Measurements from ENCODE around the gene EFNA2. TPM values are rescaled to one million over a fixed set of nuclear protein-coding genes. Genes with fewer than 3 reads are reported as not detected.
A peak's percentile ranks its signal among the peaks of the same experiment; 100 is the strongest.

The EFNA2 gene
- total RNA-seq, 2 experiments from 2014 or later: not detected

DNA sequence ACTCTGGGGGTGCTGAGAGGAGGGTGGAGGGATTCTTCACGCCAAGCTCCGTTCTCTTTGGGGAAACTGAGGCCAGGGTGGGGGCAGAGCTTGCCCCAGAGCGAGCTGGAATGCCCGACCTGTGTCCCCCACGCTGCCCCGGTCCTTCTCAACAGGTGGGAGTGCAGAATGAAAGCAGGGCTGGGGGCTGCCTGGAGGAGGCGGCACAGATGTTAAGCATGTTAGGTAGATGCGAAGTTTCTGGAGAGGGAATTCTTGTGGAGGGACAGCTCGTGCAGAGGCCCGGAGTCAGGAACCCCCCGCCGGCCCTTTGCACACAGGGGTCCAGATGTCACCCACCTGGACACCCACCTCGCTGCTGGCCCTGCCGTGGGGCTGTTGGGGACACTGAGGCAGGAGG lies 9.0 kb downstream of the EFNA2 start:
- POLR2A ChIA-PET: interaction anchor here (0.7 kb wide), 1 partner anchor 14 kb away, joined by 3 read pairs; no protein-coding TSS in a partner anchor
- TF ChIP-seq, protein P1, sequence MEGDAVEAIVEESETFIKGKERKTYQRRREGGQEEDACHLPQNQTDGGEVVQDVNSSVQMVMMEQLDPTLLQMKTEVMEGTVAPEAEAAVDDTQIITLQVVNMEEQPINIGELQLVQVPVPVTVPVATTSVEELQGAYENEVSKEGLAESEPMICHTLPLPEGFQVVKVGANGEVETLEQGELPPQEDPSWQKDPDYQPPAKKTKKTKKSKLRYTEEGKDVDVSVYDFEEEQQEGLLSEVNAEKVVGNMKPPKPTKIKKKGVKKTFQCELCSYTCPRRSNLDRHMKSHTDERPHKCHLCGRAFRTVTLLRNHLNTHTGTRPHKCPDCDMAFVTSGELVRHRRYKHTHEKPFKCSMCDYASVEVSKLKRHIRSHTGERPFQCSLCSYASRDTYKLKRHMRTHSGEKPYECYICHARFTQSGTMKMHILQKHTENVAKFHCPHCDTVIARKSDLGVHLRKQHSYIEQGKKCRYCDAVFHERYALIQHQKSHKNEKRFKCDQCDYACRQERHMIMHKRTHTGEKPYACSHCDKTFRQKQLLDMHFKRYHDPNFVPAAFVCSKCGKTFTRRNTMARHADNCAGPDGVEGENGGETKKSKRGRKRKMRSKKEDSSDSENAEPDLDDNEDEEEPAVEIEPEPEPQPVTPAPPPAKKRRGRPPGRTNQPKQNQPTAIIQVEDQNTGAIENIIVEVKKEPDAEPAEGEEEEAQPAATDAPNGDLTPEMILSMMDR (IDR thresholded peaks at IDR 0.05): no peak
- Mint-ChIP-seq H3K4me3 (no peak overlapping the region), H3K4me1 (ENCODE audit: low read depth) (no peaks in the 10 kb centered on the region), H3K36me3 (ENCODE audit: low read depth) (no peaks in the 10 kb centered on the region), H3K27me3 (peaks cover 17% of the 10 kb centered on the region), H3K27ac (no peak overlapping the region), H3K9me3 (no peaks in the 10 kb centered on the region)
- ATAC-seq (no peak), DNase-seq (no peak)
- CTCF ChIA-PET: no interaction called here
- intact Hi-C loops (cut with micrococcal nuclease): no loop called here

DNA sequence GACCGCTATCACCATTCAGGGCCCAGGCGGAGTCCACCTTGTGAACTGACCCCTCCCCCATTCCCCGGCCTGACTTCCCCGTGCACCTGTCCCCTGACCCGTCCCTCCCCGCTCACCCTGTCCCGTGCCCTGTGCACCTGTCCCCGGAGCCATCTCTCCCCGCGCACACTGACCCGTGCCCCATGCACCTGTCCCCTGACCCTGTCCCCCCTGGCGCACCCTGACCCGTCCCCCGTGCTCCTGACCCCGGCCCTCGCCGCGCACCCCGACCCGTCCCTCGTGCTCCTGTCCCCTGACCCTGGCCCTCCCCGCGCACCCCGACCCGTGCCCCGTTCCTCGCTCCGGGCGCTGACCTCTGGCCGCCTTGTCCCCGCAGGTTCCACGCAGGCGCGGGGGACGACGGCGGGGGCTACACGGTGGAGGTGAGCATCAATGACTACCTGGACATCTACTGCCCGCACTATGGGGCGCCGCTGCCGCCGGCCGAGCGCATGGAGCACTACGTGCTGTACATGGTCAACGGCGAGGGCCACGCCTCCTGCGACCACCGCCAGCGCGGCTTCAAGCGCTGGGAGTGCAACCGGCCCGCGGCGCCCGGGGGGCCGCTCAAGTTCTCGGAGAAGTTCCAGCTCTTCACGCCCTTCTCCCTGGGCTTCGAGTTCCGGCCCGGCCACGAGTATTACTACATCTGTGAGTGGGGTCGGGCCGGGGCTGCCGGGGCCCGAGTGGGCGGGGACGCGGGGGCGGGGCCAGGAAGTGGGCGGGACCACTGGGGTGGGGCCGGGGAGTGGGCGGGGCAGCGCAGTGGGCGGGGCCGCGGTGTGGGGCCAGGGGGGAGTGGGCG lies 9.7 kb downstream of the EFNA2 start:
- no peak overlapping the region for H3K27ac Mint-ChIP-seq
- ATAC-seq (peak; percentile 71), DNase-seq (peak; percentile 56)
- TF ChIP-seq, protein P1 (IDR thresholded peaks at IDR 0.05): no peak
- intact Hi-C loops (cut with micrococcal nuclease): no loop called here
- H3K9me3 Mint-ChIP-seq: no peaks in the 10 kb centered on the region
- H3K4me1 Mint-ChIP-seq (ENCODE audit: low read depth): no peaks in the 10 kb centered on the region
- no peaks in the 10 kb centered on the region for H3K36me3 Mint-ChIP-seq (ENCODE audit: low read depth)
- ChIA-PET CTCF (no interaction called here), POLR2A (interaction anchor here (0.7 kb wide), 1 partner anchor 13 kb away, joined by 3 read pairs; no protein-coding TSS in a partner anchor)
- H3K27me3 Mint-ChIP-seq: peaks cover 17% of the 10 kb centered on the region
- H3K4me3 Mint-ChIP-seq: no peak overlapping the region

DNA sequence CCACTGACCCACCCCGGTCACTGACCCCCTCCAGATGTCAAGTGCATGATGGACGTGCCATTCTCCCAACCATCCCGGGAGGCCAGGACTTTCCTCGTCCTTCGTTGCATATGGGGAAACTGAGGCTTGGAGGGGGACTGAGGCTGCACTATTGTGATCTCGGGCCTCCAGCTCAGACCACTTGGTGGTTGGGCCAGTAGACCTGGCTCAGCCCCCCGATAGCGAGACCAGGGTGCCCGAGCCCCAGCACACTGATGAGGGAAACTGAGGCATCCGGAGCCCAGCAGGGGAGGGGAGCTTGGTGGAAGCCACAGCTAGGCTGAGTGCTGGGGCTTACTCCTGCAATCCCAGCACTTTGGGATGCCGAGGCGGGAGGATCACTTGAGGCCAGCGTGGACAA lies 10.4 kb downstream of the EFNA2 start:
- ATAC-seq: no peak
- Mint-ChIP-seq H3K4me3 (no peak overlapping the region), H3K27ac (no peak overlapping the region), H3K4me1 (ENCODE audit: low read depth) (no peaks in the 10 kb centered on the region), H3K27me3 (peaks cover 17% of the 10 kb centered on the region), H3K9me3 (no peaks in the 10 kb centered on the region), H3K36me3 (ENCODE audit: low read depth) (no peaks in the 10 kb centered on the region)
- TF ChIP-seq, protein P1 (IDR thresholded peaks at IDR 0.05): no peak
- intact Hi-C loops (cut with micrococcal nuclease): no loop called here
- CTCF ChIA-PET: no interaction called here
- no peak for DNase-seq
- POLR2A ChIA-PET: no interaction called here

DNA sequence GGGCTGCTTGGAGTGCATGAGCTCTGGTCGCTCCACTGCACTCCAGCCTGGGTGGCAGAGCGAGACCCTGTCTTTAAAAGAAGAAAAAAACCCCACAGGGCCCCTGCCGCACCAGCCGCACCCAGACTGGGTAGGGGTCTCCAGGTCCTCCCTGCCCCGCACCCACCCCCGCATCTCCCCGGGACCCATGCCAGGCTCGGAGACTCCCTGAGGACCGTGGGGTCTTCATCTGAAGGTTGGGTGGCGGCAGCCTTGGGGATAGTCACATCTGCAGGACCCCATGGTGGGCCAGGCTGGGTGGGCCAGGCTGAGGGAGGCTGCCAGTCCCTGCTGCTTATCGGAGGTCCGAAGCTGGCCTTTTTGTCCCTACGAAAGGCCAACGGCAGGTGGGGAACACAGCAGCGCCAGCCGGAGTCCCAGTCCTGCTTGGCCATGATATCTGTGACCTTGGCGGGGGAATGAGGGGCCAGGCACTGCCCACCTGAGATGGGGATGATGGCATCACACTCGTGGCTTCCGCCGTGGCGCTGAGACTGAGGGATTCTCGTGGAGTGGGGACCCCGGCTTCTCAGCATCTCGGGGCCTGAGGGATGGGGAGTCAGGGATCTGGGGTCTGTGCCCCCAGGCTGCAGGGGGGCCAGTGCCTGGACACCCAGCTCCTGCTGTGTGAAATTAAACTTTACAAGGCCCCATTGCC lies 11.1 kb downstream of the EFNA2 start:
- H3K4me3 Mint-ChIP-seq: no peak overlapping the region
- H3K4me1 Mint-ChIP-seq (ENCODE audit: low read depth): no peaks in the 10 kb centered on the region
- DNase-seq: no peak
- ATAC-seq: no peak
- CTCF ChIA-PET: no interaction called here
- H3K9me3 Mint-ChIP-seq: no peaks in the 10 kb centered on the region
- TF ChIP-seq, protein P1 (IDR thresholded peaks at IDR 0.05): no peak
- intact Hi-C loops (cut with micrococcal nuclease): no loop called here
- H3K36me3 Mint-ChIP-seq (ENCODE audit: low read depth): no peaks in the 10 kb centered on the region
- POLR2A ChIA-PET: no interaction called here
- peaks cover 17% of the 10 kb centered on the region for H3K27me3 Mint-ChIP-seq
- H3K27ac Mint-ChIP-seq: no peak overlapping the region

- CTCF ChIA-PET: no interaction called here
- H3K27ac Mint-ChIP-seq: no peak overlapping the region
- intact Hi-C loops (cut with micrococcal nuclease): no loop called here
Measured at GRCh38 chr19:1298235-1298634, 12.6 kb downstream of the EFNA2 start.

More at GRCh38 chr19:1298235-1298634, 12.6 kb downstream of the EFNA2 start:
- no peaks in the 10 kb centered on the region for H3K9me3 Mint-ChIP-seq
- no peaks in the 10 kb centered on the region for H3K4me1 Mint-ChIP-seq (ENCODE audit: low read depth)
- POLR2A ChIA-PET: interaction anchor here (1.2 kb wide), 1 partner anchor 10 kb away, joined by 3 read pairs; no protein-coding TSS in a partner anchor
- H3K4me3 Mint-ChIP-seq: no peak overlapping the region
- no peaks in the 10 kb centered on the region for H3K36me3 Mint-ChIP-seq (ENCODE audit: low read depth)
- TF ChIP-seq, protein P1 (IDR thresholded peaks at IDR 0.05): no peak
- H3K27me3 Mint-ChIP-seq: peaks cover 11% of the 10 kb centered on the region
- ATAC-seq (no peak), DNase-seq (no peak)

Data from activated CD8-positive, alpha-beta T cell treated with anti-CD3 and anti-CD28 coated beads for 36 hours (primary cell).